ENCODE measurements around the gene PAK6.
A peak's percentile ranks its signal among the peaks of the same experiment; 100 is the strongest.

PAK6 gene

GRCh38 chr15:40256638-40257235 lies 17.9 kb downstream of the PAK6 start:
- no peak for DNase-seq

- DNase-seq: no peak
Measured at GRCh38 chr15:40257656-40258450, 19.0 kb downstream of the PAK6 start.

GRCh38 chr15:40258544-40258943 lies 19.7 kb downstream of the PAK6 start:
- DNase-seq: no peak

GRCh38 chr15:40259021-40259420 lies 20.2 kb downstream of the PAK6 start:
- DNase-seq: no peak

GRCh38 chr15:40263024-40263754 lies 24.3 kb downstream of the PAK6 start:
- no peak for DNase-seq

- no peak for DNase-seq
Measured at GRCh38 chr15:40264321-40265153, 25.7 kb downstream of the PAK6 start.

GRCh38 chr15:40265355-40265754 lies 26.5 kb downstream of the PAK6 start:
- DNase-seq: no peak

- DNase-seq: no peak
Measured at GRCh38 chr15:40265875-40266274, 27.0 kb downstream of the PAK6 start.

- DNase-seq: no peak
Measured at GRCh38 chr15:40266828-40267304, 28.0 kb downstream of the PAK6 start.

- no peak for DNase-seq
Measured at GRCh38 chr15:40267670-40268069, 28.8 kb downstream of the PAK6 start.

GRCh38 chr15:40269604-40270003 lies 30.7 kb downstream of the PAK6 start:
- no peak for DNase-seq

GRCh38 chr15:40270246-40270995 lies 31.6 kb downstream of the PAK6 start:
- no peak for DNase-seq

GRCh38 chr15:40271685-40272484 lies 33.0 kb downstream of the PAK6 start:
- no peak for DNase-seq

- DNase-seq: no peak
Measured at GRCh38 chr15:40272485-40273056, 33.7 kb downstream of the PAK6 start.

GRCh38 chr15:40273428-40273827 lies 34.6 kb downstream of the PAK6 start:
- no peak for DNase-seq

- DNase-seq: peak; percentile 88
Measured at GRCh38 chr15:40274350-40275274, 35.7 kb downstream of the PAK6 start.

GRCh38 chr15:40275523-40275922 lies 36.7 kb downstream of the PAK6 start:
- no peak for DNase-seq

GRCh38 chr15:40275954-40276353 lies 37.1 kb downstream of the PAK6 start:
- DNase-seq: no peak

- DNase-seq: no peak
Measured at GRCh38 chr15:40276927-40277326, 38.1 kb downstream of the PAK6 start.

GRCh38 chr15:40277471-40277870 lies 38.6 kb downstream of the PAK6 start:
- DNase-seq: no peak

All from activated CD4-positive, alpha-beta T cell treated with anti-CD3 and anti-CD28 coated beads, Interleukin-2, amount 50 U/mL, for 1 hour (primary cell).